Skin epidermis (tissue), 12 donors: Measurements from ENCODE around the gene SGIP1.
"Not testable (repeated sequence)": the region's sequence is repeated elsewhere in the genome, so short reads cannot be mapped to it uniquely, and the experiment has no call there.

Source experiments
- H3K27ac ChIP-seq, 21 experiments: fragments of 200-600 bp; sonication (generic) in 11 of 21; one replicate each; pipeline ENCODE4 v1.5.0; 2020; ENCODE audit warnings: mild to moderate bottlenecking in 3 of 21, inconsistent platforms in 2 of 21, moderate library complexity in 2 of 21
- H3K4me3 ChIP-seq, 7 experiments: fragments of 200-600 bp; sonication (generic) in 2 of 7; one replicate each; pipeline ENCODE4 v1.5.0; 2020; ENCODE audit warnings: inconsistent platforms in 2 of 7, mild to moderate bottlenecking in 2 of 7, moderate library complexity in 1 of 7

The SGIP1 gene

DNA sequence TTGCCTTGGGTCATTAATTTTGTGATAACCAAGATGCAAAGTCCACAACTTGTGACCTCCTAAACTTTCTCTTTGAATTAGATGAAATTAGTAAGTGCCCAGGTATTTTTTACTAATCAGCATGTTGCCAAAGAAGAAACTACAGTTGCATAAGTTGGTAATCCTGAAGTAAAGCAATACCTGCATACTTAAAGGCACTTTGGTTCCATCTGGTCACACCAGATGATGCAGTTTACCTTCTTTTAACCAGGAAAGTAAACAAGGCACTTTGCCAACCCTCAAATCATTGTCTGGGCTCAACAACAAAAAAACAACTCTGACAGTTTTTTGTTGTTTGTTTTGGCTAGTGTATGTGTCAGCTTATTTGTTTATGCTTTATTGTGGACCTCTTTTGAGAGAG lies 162.8 kb downstream of the SGIP1 start:
- Histone ChIP-seq H3K27ac (no peak overlapping the region), H3K4me3 (no peak overlapping the region)

DNA sequence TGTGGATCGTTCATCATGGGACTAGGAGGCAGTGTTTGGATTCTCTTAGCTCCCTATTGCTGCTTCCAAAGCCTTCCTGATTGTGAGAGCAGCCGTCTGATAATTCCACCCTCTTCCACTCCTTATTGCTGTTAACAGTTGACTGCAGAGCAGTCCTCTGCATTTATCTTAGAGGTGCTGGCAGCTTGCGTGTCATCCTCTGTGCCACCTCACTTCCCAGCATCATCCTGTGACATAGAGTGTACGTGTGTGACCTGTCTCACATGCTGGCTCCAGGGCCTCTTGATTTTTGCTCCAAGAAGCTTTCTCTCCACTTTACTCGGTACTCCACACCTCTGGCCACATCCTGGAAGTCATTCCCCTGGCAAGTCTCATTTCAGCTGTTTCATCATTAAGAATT lies 165.3 kb downstream of the SGIP1 start:
- no peak overlapping the region for H3K27ac ChIP-seq
- no peak overlapping the region for H3K4me3 ChIP-seq

DNA sequence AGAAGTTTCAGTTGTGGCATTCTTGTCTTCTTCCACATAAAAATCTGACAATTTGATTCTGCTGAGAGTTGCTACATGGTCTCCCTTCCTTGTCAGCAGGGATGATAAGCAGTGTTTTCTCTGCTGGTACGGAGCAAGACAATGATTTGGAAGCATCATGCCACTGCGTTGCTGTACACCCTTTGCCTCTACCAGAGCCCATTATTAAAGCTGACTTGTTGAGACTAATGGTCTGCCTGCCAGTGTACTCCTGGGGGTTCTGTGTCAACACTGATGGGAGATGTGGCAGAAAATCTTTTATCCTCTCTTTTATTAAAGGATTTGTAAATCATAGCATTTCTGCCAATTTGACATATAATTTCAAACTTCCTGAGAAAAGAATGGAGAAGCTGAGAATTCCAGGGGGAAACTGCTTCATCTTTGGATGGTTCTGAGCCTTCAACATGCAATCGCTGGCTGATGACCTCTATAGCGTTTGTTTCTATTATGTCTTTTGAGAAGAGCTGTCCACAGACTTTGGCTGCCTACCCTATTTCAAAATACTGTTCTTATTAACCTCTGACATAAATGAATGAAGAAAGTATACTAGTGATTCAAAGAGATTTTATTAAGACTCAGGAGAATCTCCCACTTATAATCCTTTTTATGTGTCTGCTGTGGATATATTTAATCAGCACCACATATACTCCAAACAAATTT lies 170.4 kb downstream of the SGIP1 start:
- peak overlapping the region in 5 of 21 experiments; percentile 3 to 60 (median 32) for H3K27ac ChIP-seq

DNA sequence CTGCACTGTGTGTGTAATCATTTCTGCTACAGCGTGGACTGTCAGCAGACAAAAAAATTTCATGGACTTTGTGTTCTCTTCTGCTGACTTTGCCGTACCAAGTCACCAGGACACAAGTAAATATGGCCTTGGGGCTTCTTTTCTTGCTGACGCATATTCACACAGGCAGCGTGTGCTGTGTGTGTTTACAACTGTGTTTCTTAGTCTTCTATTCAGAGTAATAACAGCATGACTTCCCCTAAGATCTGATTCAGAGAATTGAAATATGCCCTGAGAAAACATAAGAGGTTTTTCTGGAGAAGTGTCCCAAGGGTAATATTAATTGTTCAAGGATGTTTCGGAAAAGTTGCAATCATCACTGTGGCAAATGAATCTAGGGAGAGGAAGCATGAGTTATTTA lies 171.2 kb downstream of the SGIP1 start:
- H3K4me3 ChIP-seq = no peak overlapping the region
- peak overlapping the region in 5 of 21 experiments; percentile 3 to 60 (median 22) for H3K27ac ChIP-seq

More for the DNA sequence above, 170.4 kb downstream of the SGIP1 start:
- no peak overlapping the region for H3K4me3 ChIP-seq

DNA sequence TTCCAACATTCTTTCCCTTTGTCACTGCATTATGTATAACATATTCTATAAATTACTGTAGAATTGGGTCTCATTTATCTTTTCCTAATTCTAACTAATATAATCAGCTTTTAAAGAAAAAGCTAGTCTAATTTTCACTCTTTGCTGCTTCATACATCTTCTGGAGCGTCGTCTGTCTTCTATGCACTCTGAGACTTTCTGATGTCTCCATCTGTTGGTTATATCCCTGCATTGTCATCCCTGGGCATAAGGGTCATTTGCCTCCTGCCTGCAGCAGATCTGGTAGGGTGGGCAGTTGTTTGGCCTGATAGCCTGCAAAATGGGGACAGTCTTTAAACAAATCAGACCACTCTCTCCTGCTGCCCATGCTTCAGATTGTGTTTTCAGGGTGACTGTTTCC lies 177.5 kb downstream of the SGIP1 start:
- Histone ChIP-seq H3K4me3 (no peak overlapping the region), H3K27ac (no peak overlapping the region)

DNA sequence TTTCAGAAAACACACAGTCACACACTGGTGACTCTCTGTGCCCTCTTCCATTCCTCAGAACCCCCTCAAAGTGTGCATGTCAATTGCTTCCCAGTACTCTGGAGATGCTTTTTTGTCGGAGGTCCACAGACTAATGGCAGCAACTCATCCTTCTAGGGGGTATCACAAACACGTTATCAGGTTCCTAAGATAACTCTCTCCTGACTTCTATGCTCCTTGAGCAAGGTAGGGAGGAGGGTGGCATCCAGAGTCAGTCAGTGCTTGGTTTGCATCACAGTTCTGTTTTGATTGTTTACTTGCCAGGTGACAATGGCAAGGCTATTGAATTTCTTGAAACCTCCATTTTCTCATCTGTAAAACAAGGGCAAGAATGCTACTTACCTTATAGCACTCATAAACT lies 178.9 kb downstream of the SGIP1 start:
- Histone ChIP-seq H3K4me3 (no peak overlapping the region), H3K27ac (no peak overlapping the region)

DNA sequence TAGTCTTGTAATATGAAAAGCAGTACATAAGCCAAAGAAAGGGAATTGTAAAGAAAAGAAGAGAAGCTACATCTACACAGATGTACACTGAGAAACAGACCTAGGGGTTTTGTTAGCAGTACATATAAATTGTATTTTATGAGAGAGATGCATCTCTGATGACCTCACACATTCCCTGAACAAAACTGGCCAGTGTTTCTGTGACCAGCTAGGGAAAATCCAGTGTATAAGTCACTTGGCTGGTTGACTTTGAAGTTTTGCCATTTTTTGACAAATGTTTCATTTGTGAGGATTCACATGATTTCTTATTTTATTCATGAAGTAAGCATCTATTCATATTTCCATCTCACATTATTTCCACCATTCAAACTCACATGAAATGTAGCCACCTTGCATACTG lies 190.0 kb downstream of the SGIP1 start:
- no peak overlapping the region for H3K4me3 ChIP-seq
- H3K27ac ChIP-seq = no peak overlapping the region

DNA sequence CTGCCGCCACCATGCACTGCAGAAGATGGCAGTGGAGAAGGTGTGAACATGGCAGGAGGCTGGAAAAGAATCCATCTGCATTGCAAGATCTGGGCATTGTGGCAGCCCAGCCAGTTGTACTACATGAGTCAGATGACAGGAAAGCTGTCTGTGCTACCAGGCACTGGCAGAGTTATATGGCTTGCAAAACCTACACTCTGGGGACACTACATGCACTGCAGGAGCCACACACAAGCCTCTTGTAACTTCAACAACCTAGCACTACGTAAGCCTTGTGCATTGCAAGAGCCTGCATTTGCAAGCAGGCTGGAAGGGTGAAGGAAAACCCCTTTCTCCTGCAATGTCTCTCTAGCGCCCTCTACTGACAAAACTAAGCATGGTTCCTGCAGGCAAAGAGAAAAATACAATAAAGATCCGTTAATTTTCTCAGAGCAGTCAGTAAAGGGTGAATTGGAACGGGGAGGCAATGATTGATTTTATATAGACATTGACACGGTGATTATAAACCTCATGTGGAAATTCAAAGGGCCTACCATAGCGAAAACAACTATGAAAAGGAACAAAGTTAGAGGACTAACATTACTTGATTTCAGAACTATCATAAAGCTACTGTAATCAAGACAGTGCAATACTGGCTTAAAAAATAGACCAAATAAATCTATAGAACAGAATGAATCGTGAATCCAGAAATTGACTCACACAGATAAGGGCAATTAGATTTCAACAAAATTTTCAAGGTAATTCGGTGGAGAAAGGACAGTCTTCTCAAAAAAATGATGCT lies 192.1 kb downstream of the SGIP1 start:
- Histone ChIP-seq H3K27ac (no peak overlapping the region), H3K4me3 (no peak overlapping the region)

DNA sequence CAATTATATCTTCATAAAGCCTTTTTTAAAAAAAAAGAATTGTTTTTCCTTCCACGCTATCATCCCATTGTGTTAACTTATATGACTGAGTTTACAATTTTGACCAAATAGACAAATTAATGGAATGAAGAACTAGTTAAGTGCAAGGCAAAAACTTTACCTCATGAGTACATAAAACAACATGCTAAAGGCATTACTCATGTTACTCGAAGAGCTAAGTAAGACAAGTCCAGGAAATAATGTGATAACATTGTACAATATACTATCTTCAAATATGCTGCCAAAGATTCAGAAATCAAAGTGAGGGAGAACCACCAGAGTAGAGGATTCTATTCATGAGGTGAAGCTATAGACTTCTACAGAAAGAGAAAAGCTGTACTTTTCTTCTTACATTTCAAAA lies 194.1 kb downstream of the SGIP1 start:
- H3K27ac ChIP-seq = no peak overlapping the region
- no peak overlapping the region for H3K4me3 ChIP-seq

DNA sequence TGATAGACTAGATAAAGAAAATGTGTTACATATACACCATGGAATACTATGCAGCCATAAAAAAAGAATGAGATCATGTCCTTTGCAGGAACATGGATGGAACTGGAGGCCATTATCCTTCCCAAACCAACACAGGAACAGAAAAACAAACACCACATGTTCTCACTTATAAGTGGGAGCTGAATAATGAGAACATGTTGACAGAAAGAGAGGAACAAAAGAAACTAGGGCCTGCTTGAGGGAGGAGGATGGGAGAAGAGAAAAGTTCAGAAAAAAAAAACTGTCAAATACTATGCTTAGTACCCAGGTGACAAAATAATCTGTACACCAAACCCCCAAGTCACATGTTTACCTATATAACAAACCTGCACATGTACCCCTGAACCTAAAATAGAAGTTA lies 194.8 kb downstream of the SGIP1 start:
- peak overlapping the region in 2 of 21 experiments; percentile 4 to 55 for H3K27ac ChIP-seq
- not testable (repeated sequence) for H3K4me3 ChIP-seq

DNA sequence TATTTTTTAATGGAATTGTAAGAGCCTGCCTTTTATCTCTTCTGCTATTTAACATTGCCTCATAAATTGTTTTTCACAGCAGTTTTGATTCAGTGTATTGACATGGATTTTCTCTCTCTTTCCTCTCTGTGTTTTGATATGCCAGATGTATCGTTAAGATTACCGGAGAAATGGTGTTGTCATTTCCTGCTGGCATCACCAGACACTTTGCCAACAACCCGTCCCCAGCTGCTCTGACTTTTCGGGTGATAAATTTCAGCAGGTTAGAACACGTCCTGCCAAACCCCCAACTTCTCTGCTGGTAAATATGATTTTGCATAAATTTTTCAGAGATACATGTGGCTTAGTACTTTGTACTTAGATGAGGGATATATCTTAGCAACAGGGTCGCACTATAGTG lies 195.2 kb downstream of the SGIP1 start:
- Histone ChIP-seq H3K4me3 (no peak overlapping the region), H3K27ac (peak overlapping the region in 2 of 21 experiments; percentile 4 to 55)

DNA sequence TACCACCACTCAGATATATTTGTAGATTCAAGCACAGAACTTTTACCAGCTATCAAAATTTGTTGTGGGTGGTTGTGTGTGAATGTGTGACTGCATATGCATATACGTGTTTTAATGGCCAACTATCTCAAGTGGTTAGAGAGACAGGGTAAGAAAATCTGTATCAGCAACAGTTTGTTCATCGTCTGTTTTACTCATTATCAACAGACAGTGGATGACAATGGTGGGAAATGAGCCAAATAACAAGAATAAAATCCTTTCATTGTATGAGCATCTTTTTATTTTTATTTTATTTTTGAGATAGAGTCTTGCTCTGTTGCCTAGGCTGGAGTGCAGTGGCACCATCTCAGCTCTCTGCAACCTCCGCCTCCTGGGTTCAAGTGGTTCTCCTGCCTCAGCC lies 195.6 kb downstream of the SGIP1 start:
- peak overlapping the region in 1 of 21 experiments; percentile 4 for H3K27ac ChIP-seq

DNA sequence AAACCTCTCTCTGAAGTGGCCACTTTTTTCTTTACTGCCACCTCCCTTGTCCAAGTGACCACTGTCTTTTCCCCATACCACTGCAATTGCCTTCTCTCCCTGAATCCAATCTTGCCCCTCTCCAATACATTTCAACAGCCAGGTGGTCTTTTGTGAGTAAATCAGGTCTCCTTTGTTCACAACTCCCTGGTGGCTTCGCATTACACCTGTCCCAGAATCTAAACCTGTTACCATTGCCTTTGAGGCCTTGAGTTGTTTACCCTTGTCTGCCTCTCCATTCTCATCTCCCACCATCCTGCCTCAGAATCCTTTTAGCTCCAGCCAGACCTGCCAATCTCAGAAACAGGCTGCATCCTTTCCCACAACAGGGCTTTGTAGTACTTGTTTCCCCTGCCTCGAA lies 196.5 kb downstream of the SGIP1 start:
- Histone ChIP-seq H3K27ac (no peak overlapping the region), H3K4me3 (no peak overlapping the region)

More for the DNA sequence above, 195.6 kb downstream of the SGIP1 start:
- H3K4me3 ChIP-seq = no peak overlapping the region

DNA sequence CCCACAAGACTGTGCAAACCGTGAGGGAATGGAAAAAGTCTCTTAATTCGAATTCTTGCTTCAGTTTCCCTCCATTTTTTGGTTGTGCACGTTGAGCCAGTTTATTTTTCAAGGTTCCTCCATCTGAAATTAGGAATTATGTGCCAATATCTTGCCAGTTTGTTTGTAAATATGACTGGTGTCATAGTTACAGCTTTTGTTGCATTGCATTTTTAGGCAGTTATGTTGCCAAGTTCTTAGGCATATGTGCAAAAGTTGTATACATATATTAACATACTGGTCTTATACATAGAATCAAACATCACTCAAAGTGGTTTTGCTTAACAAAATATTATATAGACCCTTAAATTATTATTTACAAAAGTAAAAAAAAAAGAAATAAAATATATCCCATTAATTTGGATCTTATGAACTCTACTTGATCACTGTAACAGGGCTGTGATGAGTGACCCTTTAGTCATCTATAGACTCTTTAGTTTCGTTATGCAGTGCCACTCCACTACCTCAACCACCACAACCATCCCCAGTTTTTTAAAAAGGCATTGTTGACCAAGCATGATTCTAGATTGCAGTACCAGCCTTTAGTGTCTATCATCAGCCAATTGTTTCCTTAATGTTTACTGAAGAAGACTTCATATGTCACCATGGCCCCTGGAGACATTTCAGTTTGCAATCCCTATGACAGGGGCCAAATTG lies 197.4 kb downstream of the SGIP1 start:
- H3K27ac ChIP-seq = no peak overlapping the region
- H3K4me3 ChIP-seq = no peak overlapping the region

DNA sequence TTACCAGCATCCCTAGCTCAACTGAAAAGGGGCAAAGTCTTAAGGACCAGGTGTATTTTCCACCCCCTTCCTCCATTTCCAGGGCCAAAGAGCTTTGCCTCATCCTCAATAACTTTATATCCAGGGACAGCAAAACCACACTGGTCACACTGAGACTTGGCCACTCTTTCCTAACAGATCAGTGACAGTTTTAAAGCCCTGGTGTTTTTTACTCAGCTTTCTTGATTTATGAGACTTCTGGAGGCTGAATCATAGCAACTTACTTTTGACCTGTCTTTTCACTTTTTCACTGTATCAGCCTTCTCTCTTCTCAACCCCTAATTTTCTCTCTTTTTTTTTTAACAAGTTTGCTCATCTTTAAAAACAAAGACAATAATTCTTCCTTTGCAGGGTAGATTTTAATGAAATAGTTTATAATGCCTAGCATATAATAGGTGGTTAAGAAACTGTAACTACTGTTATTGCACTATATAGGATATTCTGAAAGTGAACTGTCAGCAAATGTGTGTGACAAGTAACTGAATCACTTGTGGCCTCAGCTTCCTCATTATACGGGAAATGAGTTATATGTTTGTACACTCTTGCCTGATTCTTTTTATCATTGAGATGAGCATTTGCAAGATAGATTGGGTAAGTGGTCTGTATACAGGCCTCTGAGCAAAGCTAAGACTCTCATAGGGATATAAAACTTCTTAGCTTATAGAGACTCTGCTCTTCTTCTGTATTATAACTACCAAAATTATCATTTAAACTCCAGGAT lies 198.6 kb downstream of the SGIP1 start:
- Histone ChIP-seq H3K4me3 (no peak overlapping the region), H3K27ac (no peak overlapping the region)

DNA sequence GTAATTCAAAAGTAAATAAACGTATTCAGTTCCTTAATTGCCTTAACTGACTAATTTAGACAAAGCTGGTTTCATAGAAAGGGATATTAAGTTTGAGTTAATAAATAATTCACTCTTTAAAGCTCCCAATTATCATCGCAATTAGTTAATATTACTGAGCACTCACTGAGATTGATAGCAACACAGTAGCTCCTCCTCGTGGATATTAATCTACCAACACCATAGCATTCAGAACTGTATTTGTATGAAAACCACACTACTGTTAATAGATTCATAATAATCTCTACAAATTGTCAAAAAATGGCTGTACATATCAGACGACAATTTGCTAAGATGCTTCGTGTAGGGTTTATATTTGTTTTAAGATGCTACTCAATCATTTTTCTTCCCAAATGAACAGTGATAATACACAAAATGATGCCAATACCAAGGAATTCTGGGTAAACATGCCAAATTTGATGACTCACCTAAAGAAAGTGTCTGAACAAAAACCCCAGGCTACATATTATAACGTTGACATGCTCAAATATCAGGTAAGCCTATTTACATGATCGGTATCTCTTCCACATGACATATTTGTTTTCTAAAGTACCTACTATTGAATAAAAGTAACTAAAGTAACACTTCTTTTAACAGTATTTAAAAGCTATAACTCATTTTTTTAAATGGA lies 199.5 kb downstream of the SGIP1 start:
- Histone ChIP-seq H3K27ac (no peak overlapping the region), H3K4me3 (no peak overlapping the region)

DNA sequence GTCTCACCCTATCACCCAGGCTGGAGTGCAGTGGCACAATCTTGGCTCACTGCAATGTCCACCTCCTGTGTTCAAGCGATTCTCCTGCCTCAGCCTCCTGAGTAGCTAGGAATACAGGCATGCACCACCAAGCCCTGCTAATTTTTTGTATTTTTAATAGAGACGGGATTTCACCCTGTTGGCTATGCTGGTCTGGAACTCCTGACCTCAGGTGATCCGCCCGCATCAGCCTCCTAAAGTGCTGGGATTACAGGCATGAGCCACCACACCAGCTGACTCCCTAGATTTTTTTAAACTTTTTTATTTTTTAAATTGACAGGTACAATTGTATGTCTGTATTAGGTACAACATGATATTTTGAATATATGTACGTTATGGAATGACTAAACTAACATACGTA lies 200.6 kb downstream of the SGIP1 start:
- H3K4me3 ChIP-seq, H3K27ac ChIP-seq: not testable (repeated sequence)

DNA sequence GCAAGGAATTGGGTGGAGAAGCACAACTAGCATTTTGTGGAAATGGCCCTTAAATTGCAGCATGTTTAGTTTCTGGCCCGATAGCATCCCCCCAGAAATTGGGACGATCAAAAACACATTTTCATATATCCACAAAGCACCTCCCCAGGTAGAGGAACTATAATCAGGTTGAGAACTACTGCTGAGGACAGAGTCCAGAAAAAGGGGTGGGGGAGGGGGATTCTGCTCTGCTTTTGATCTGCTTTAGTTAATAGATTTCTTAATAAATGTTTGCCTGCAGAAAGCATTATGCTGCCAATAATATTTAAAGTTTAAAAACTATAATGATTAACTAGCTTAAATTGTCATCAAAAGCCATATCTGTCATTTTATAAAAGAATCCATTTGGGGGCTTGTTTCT lies 203.9 kb downstream of the SGIP1 start:
- Histone ChIP-seq H3K27ac (no peak overlapping the region), H3K4me3 (no peak overlapping the region)

DNA sequence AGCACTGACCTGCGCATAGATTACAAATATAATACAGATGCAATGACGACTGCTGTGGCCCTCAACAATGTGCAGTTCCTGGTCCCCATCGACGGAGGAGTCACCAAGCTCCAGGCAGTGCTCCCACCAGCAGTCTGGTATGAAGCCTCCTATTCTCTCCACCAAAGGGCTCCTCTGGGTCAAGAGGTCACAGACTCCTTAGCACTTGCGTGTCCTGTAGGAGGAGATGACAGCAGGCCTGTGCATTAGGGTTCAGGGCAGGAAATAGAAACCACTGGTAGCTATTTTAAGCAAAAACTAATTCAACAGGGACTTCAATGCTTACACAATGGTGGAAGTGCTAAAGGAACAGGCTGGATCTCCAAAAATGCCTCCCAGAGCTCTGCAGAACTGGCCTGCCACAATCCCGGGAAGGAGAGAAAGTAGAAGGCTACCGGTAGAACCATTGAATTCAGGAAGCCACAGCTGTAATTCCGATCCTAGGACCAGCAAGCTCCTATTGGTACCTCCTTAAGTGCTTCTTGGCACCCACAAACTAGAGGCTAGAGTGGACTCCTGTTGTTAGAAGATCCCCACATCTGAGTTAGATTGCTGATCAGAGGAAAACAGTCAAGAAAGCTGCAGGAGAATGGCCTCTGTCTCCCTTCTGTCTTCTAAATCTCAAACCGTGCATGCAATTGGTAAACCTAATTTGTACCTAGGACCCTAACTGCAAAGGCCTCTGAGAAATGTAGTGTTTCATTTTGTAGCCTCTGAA lies 205.6 kb downstream of the SGIP1 start:
- Histone ChIP-seq H3K4me3 (no peak overlapping the region), H3K27ac (no peak overlapping the region)
